Kasumi-1 (cell line): ENCODE measurements around the gene MTMR4.
"Not testable (repeated sequence)": the region's sequence is repeated elsewhere in the genome, so short reads cannot be mapped to it uniquely, and the experiment has no call there.

Experiments used
- DNase-seq, 2 experiments: peaks; one replicate each; lab custom pipeline; 2025; lab: John Stamatoyannopoulos, UW

MTMR4 gene

DNA sequence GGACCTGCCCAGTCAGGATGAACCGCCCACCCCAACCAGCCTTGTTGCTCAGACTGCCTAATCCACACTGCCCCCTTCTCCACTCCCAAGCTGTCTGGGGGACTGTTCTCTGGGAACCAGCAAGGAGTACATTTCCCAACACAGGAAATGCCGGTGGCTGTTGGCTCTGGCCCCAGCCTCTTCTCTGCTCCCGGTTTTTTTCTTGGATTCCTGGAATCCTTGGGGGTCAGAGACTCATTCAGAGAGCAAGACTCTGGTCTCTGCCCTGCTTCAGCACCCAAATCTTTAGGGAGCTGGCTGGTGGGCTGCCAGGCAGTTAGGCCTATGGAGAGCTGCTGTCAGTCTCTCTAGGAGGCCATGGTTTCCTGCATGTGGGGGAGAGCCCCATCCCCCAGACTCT lies 10.8 kb upstream of the MTMR4 start:
- DNase-seq = no peak

DNA sequence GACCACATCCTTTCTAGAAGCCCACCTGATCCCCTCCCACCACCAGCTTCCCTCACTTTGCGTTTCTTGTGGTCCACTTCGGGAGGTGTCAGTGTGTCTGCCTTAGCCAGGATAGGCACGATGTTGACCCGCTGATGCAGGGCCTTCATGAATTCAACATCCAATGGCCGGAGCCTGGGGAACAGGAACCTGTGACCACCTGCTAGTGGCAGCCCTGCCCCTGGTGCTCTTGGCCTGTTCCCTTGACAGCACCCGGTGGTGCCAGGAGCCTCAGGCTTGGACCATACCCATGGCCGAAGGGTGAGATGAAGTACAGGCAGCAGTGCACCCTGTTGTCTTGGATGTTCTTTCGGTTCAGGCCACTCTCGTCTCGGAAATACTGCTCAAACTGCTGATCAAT lies 7.2 kb upstream of the MTMR4 start:
- peak; percentile 40 to 44 for DNase-seq

DNA sequence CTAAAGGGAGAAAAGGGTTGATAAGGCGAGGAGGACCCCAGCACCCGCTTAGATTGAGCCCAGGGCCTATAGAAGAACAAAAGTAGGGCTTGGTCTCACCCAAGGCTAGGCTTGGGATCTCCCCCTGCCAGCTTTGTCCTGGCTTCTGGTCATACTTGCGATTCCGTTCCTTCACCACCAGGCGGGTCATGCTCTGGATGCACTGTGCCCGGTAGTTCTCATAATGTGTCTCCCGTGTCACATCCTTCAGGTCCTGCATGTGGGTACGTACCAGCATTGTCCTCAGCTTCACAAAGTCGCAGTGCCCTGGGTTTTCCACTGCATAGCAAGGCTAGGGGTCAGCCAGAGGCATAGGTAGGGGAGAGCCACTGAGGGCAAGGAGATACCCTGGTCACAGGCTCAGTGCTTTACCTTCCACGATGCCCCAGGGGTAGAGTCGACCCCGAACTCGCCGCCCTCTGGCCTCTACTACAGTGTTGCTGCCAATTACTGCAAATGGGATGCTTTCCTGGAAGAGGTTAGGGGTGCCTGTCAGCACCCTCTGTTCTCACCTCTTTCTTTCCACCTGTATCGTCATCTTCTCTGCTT lies 6.5 kb upstream of the MTMR4 start:
- peak; percentile 75 to 77 for DNase-seq

DNA sequence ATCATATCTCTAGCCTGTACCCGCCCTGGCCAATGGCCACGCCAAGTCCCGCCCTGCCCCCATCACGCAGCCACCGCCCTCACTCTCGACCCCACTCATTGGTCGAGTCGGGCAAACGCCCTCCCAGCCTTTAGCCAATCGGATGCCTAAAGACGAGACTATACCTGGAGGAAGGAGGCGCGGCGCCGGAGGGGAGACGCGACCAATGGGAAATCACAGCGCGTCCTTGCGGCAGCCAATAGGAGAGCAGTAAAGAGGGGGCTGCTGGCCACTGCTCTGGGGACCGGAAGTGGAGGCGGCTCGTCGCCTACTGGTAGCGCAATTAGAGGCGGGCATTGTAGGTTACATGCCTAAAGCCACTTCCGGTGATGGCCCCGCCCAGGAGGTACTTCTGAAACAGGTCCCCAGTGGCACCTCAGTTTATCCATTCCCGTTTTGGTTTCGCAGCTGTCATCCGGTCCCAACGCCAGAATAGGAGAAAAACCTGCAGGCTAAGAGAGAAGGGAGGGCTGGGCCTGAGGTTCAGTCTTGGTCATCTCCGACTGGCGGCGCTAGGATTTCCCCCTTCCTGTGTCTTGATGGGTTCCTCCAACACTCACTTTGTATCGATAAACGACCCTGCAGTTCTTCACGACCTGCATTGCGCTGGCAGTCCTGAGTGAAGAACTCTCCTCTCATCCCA lies 3.6 kb upstream of the MTMR4 start:
- DNase-seq = peak; percentile 99 to 100

DNA sequence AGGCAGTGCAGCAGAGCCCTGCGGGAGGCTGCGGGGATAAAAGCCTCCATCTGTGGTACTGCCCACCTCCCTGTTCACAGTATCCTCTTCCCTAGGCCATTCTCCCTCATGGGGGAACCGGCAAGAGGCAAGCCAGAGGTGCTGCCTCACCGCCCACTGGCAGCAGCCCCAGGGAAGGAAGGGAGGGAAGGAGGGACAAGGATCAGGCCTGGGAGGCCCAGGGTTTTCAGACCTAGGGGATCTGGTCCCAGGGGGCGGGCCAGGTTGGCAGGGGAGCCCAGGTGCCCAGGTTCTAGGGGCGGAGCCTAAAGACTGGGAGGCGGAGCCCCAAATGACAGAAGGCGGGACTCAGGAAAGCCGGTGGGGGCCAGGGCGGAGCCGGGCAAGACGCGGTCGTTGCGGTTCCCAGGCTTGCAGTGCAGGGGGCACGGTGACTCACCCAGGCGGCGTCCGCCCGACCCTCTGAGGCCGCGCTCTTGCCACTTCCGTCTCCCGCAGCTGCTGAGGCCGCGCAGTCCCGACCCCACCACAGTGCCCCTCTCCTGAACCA lies 3.0 kb upstream of the MTMR4 start:
- no peak for DNase-seq

DNA sequence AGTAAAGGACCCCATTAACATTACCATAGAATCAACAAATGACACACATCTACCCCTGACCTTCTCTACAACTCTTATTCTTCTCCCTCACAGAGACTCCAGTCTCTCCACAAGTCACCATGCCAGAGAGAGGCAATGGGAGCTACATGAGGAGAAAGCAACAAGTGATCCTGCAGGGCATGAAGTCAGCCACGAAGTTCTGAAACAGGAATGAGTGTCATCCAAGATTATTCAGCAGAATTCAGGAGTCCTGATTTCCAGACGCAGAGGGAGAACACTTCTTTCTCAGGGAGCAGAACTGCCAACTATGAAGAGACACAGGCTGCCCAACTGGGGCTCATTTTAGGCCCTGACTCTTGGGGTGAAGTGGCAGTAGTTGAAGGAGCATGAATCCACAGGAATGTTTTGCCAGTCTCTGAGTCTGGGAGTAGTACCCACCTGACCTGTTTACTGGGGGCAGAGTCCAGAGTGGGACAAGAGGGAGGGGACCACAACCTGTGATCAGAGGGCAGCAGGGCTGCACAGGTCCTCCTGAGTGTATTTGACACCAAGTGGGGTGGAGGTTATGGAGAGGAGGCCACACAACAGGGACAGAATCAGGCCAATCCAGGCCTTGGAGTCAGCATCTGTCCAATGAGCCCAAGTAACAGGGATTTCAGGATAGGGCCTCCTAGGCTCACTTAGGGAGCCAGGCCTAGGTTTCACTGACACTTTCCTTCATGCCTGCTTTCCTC lies 2.4 kb upstream of the MTMR4 start:
- DNase-seq = no peak

DNA sequence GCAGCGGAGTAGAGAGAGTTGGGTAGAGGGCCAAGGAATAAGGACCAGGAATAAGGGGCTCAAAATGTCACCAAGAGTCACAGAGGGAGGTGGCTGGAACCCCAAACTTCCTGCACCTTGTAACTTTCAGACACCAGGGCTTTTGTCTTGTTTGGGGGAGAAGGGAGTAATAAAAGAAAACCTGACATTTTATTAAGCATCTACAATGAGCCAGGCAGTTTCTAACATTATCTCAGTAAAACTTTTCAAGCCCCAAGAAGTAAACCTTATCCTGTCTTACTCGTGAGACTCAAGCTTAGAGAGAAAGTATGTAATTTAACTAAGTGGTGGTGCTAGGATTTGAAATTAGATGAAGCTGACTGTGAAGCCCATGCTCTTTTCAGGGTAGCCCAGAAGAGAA lies 848 bp upstream of the MTMR4 start:
- no peak for DNase-seq

DNA sequence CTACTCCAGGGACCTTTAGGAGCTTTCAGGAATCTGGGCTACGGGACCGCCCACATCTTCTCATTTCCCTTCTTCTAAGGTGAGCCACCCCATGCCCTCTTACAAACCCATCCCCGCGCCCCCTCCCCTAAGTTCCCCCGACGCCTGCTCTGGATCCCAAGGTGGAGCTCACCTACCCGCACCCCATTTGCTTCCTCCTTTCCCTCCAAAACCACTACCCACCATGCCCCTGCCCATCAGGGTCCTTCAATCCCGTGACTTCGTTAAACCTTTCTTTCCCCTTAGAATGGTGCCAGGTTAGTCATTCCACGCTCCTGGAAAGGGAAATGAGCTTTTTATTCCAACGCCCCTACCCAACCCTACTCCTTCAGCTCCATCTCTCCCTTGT lies 326 bp upstream of the MTMR4 start:
- no peak for DNase-seq

DNA sequence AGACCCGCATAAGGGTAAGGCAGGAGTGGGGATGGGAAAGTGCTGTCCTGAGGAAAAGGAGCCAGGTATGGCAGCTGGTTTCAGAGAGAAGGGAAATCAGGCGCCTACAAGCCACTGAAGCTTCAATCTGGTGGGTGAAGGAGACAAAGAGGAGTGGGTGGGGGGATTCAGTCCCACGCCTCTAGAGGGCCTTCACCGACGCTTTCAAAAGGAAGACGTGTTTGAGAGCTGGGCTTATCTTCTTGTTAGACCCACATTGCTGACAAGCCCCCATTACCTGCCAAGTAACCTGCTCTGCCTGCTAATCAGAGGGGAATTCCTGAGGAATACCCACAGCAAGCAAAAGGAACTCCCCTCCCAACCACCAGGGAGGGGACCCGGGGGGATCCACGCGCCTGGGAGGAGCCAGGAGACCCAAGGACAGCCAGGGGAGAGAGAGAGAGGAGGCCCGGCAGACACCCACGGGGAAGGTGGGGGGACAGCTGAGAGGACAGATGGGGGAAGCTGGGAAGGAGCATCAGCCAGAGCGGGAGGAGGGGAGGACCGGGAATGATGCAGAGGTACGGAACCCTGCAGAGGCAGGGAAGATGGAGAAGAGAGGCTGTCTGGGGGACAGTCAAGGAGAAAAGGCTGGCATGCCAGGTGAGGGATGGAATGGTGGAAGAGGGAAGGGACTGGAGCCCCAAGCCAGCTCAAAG lies 1.0 kb downstream of the MTMR4 start:
- DNase-seq = no peak

DNA sequence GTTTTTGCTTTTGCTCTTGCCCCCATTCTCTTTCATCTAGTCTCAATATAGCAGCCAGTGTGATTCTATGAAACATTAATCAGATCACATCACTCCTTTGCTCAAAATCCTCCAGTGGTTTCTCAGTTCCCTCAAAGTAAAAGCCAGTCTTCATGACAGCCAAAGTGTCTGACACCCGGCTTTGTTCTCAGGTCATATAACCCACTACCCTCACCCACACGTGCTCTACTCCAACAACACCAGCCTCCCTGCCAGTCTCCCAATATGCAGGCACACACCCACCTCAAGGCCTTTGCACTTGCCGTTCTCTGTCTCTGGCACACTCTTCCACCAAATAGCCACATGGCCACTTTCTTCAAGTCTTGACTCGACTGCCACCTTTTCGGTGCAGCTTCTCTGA lies 4.4 kb downstream of the MTMR4 start:
- DNase-seq = no peak

DNA sequence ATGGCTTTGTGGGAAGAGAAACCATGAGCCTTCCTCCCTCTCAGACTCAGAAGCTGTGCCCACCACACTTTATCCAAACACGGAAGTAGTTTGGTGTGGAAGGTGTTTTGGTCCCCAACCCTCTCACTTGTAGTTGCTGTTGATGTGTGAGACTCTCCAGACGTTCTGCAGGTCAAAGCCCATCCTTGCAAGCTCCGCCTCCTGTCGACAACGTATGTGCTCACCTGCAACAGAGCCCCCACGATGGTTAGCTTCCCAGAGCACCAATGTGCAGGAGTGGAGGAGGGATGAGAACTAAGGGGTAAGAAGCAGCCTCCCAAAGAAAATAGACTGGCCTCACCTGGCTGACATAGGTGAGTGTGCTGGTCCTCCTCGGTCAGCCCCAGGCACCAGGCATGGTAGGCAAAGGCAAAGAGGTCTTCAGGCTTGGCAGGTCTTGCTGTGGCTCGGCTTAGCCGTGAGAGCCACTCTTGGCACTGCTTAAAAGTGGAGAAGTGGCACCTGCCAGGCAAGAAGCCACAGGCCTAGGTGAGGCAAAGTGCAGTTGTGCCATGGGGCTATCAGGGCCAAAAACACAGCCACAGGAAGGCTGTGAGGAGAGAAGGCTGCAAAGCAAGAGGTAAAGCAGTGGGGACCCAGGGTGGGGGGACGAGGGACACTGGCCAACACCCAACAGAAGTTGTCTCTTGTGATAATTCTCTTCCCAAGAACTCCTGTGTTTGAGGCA lies 5.9 kb downstream of the MTMR4 start:
- DNase-seq = no peak

DNA sequence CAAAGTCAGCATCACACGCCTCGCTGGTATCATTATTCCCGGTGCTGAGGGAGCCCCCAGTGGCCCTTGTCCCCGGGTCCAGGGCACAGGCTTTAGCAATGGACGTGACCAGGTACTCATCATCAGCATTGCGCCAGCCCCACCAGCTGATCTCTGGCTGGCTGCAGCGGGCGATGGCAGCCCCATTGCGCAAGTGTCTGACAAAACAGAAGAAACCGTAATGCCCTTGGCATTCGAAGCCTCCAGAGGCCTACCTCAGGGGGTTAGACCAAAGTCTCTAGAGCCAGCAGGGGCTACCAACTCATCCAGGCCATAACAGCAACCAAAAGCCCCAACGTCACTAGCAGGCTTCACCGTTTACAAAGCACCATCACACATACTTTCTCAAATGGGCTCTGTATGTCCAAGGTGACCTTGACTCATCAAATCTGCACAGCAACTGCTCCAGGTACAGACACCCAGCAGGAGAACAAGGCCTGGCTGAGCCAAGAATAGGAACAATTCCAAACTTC lies 7.3 kb downstream of the MTMR4 start:
- DNase-seq = no peak

DNA sequence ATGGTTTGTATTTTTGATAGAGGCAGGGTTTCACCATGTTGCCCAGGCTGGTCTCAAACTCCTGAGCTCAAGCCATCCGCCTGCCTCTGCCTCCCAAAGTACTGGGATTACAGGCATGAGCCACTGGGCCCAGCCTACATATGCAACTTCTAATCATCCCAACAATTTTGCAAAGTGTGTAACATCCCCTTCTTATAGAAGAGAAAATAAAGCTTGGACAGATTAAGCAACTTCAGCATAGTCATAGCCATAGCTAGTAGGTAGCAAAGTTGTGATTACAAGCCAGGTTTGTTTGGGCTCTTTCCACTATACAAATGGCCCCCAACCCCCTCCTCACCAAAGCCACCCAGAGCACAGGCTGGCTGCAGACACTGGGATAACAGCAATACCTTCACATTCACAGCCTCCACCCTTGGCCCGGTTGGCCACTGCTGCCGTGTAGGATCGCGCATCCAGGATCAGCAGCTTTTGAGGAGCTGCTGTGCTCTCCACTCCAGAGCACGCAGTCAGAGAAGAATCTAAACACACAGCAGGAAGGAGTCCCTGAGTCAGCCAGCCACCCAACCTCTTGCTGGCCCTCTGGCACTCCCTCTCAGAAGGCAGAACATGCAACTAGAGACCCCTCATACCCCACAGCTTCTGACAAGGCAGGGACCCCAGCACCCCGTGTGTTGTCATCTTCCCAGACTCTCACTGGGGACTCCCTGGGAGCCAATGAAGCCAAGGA lies 7.9 kb downstream of the MTMR4 start:
- no peak for DNase-seq

DNA sequence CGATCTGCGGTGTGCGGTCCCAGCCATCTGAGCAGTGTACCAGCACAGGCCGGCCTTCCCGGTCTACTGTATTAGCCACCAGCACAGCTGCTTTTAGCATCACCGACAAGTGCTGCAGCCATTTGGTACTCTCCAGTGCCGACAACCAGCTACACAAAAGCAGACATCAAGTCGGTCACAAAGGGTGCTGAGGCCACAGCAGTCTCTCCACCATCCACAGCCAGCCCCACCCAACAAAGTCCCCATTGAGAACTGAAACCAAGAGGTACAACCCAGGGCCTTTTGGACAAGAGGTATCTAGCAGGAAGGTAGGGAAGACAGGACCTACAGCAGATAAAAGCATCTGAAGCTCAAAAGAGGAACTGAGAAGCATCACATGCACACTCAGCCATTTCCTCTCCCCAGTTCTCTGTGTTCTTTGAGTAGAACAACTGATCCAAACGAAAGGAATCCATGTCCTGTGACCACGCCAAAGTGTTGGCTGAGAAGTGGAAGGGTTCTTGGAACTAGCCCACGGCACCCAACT lies 9.5 kb downstream of the MTMR4 start:
- peak; percentile 71 to 80 for DNase-seq

DNA sequence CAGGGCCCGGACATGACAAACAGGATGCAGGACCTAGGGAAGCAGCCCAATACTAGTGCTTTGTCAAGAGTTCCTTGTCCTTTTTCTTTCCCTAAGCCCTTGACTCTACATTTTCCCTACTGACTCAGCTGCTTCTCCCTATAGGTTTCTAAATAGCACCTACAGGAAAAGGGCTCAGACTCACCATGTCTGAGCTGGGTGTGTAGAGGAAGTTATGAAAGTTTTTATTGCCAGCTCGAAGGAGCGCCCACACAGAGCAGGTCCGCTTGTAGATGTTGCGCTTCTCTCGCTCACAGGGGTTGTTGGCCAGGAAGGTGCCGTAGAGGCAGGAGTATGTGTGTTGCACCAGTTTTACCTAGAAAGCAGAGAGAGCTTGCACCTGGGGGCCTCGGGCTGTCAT lies 10.6 kb downstream of the MTMR4 start:
- DNase-seq = peak; percentile 73 to 76

DNA sequence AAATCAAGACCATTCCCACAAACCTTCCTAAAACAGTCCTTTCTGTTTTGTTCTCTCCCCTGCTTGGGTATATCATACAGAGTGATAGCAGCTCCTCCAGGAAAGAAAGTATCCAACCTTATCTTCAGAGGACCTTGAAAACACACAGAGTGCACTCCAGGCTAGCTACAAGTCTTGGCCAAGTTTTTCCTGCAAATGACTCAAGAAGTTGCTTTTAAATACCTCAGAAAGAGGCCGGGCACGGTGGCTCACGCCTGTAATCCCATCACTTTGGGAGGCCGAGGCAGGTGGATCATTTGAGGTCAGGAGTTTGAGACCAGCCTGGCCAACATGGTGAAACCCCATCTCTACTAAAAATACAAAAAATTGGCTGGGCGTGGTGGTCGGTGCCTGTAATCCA lies 11.3 kb downstream of the MTMR4 start:
- DNase-seq = not testable (repeated sequence)

DNA sequence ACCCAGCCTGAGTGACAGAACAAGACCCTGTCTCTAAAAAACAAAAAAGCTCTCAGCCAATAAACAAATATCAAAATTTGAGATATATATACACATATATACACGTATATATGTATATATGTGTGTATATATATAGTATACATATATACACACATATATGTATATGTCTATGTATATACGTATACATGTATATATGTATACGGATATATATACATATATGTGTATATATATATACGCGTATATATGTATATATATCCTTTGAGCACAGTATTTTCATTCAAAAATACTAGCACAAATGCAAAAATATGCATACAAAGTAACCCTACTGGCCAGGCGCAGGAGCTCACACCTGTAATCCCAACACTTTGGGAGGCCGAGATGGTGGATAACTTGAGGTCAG lies 13.0 kb downstream of the MTMR4 start:
- DNase-seq = no peak

DNA sequence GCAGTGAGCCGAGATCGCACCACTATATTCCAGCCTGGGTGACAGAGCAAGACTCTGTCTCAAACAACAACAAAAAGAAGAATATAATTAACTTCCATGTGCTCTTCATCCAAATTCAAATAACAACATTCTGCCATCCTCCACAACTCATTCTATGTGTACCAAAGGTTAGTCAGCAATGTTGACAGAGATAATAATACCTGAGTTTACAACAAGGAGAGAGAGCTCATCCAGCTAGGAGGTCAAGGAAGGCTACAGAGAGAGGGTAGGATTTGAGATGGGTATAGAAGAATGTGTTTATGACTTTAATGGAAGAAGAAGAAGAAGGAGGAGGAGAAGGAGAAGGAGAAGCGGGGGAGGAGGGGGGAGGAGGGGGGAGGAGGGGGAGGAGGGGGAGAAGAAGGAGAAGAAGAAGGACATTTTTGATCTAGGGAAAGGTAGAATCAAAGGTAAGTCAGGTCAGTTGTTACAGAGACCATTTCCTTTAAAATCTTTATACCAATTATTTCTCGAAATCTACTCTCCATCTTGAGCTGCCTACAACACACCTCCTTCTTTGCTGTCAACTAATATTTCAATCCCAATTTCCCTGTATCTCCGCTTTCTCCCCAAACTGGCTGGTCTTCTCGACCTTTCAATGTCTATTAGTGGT lies 16.1 kb downstream of the MTMR4 start:
- no peak for DNase-seq

DNA sequence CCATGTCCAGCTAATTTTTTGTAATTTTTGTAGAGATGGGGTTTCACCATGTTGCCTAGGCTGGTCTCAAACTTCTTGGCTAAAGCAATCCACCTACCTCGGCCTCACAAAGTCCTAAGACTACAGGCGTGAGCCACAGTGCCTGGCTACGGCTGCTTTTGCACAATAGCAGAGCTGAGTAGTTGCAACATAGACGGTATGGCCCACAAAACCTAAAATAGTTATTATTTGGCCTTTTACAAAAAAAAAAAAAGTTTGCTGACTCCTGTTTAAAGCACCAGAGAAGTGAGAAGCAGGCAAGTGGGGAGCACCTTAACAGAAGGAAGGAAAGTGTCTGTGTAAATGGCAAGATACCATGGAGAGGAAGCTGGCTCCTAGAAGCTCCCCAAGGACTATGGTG lies 20.9 kb downstream of the MTMR4 start:
- DNase-seq = no peak
